Neuronal stem cell (in vitro differentiated cells): Measurements from ENCODE around the gene MMP13.

Experiments used
- DNase-seq: peaks from one replicate; pipeline ENCODE4 v3.0.0-alpha.2; 2013; ENCODE audit warnings: low spot score
- H2AFZ ChIP-seq: one replicate; pipeline ENCODE4 v1.6.1; 2013; ENCODE audit warnings: mild to moderate bottlenecking, low read length, inconsistent platforms
- H2AK5ac ChIP-seq: 2 replicates; pipeline ENCODE4 v1.6.1; 2013; ENCODE audit warnings: low read depth, mild to moderate bottlenecking, inconsistent platforms, low read length, moderate library complexity, mixed read lengths
- H2BK120ac ChIP-seq: 2 replicates; pipeline ENCODE4 v1.6.1; 2013; ENCODE audit warnings: low read depth, mild to moderate bottlenecking, inconsistent platforms, low read length, moderate library complexity, mixed read lengths
- H2BK12ac ChIP-seq: one replicate; pipeline ENCODE4 v1.6.1; 2013; ENCODE audit warnings: low read length, inconsistent platforms
- H2BK15ac ChIP-seq: 2 replicates; pipeline ENCODE4 v1.6.1; 2013; ENCODE audit warnings: mild to moderate bottlenecking, low read length, inconsistent platforms, mixed read lengths
- H2BK5ac ChIP-seq: one replicate; pipeline ENCODE4 v1.6.1; 2013; ENCODE audit warnings: inconsistent platforms, mild to moderate bottlenecking, low read length, moderate library complexity
- H3K14ac ChIP-seq: one replicate; pipeline ENCODE4 v1.6.1; 2013; ENCODE audit warnings: low read length, inconsistent platforms
- H3K18ac ChIP-seq: 2 replicates; pipeline ENCODE4 v1.6.1; 2013; ENCODE audit warnings: low read length, inconsistent platforms
- H3K23ac ChIP-seq: 2 replicates; pipeline ENCODE4 v1.6.1; 2013; ENCODE audit warnings: low read depth, mild to moderate bottlenecking, mixed read lengths, low read length, inconsistent platforms; ENCODE audit not compliant: poor library complexity
- H3K27ac ChIP-seq: replicated peaks from 3 replicates; pipeline ENCODE4 v1.5.1; 2013; ENCODE audit warnings: low read length, inconsistent platforms
- H3K27me3 ChIP-seq, 3 experiments: 2 replicates each; pipeline ENCODE4 v1.6.1; 2013; ENCODE audit warnings: low read length in 3 of 3, mild to moderate bottlenecking in 2 of 3, inconsistent platforms in 1 of 3, low read depth in 1 of 3, mixed read lengths in 1 of 3, moderate library complexity in 1 of 3; ENCODE audit not compliant: control insufficient read depth in 3 of 3, insufficient read depth in 3 of 3
- H3K36me3 ChIP-seq, 2 donors: replicated peaks in 1 of 2; 2 replicates each; pipeline ENCODE4 v1.6.1; 2013; ENCODE audit warnings: low read length in 2 of 2; ENCODE audit not compliant: control insufficient read depth in 2 of 2, insufficient read depth in 2 of 2
- H3K4ac ChIP-seq: 2 replicates; pipeline ENCODE4 v1.6.1; 2013; ENCODE audit warnings: inconsistent platforms, mild to moderate bottlenecking, low read length, moderate library complexity
- H3K4me1 ChIP-seq, 2 donors: 1 replicate in 1 of 2; 2 replicates in 1 of 2; pipeline ENCODE4 v1.6.1; 2013; ENCODE audit warnings: low read length in 2 of 2, low read depth in 1 of 2; ENCODE audit not compliant: control insufficient read depth in 2 of 2, insufficient read depth in 1 of 2
- H3K4me2 ChIP-seq: one replicate; pipeline ENCODE4 v1.6.1; 2013; ENCODE audit warnings: mild to moderate bottlenecking, low read length, inconsistent platforms; ENCODE audit not compliant: insufficient read depth, poor library complexity, severe bottlenecking
- H3K4me3 ChIP-seq, 2 donors: 2 replicates each; pipeline ENCODE4 v1.5.1; 2013; ENCODE audit warnings: low read length in 2 of 2, mild to moderate bottlenecking in 2 of 2, inconsistent platforms in 1 of 2, moderate library complexity in 1 of 2
- H3K79me1 ChIP-seq: one replicate; pipeline ENCODE4 v1.6.1; 2013; ENCODE audit warnings: low read depth, mild to moderate bottlenecking, inconsistent platforms, low read length, moderate library complexity
- H3K9ac ChIP-seq: one replicate; pipeline ENCODE4 v1.6.1; 2013; ENCODE audit warnings: mild to moderate bottlenecking, low read depth, low read length, inconsistent platforms; ENCODE audit not compliant: poor library complexity
- H3K9me3 ChIP-seq, 2 donors: replicated peaks in 1 of 2; 2 replicates each; pipeline versions ENCODE3 to v1.6.1; 2013; ENCODE audit warnings: low read length in 2 of 2, mild to moderate bottlenecking in 2 of 2, inconsistent platforms in 1 of 2, low read depth in 1 of 2, mixed read lengths in 1 of 2, moderate library complexity in 1 of 2; ENCODE audit not compliant: control insufficient read depth in 2 of 2, insufficient read depth in 1 of 2
- H4K8ac ChIP-seq: one replicate; pipeline ENCODE4 v1.6.1; 2013; ENCODE audit warnings: low read depth, mild to moderate bottlenecking, inconsistent platforms, low read length, moderate library complexity
- H4K91ac ChIP-seq: one replicate; pipeline ENCODE4 v1.6.1; 2013; ENCODE audit warnings: low read length, low read depth, mild to moderate bottlenecking, inconsistent platforms; ENCODE audit not compliant: poor library complexity
- WGBS, 2 donors: extraction: QIAGEN DNeasy Blood & Tissue Kit; methylation state at CpG; one replicate each; pipeline ENCODE4 v1.1.7; 2013; ENCODE audit warnings: missing lambda C conversion rate in 2 of 2, mixed read lengths in 1 of 2; ENCODE audit not compliant: insufficient read length in 2 of 2, insufficient replicate concordance in 1 of 2; ENCODE audit errors: extremely low coverage in 2 of 2; 5-methylcytosine and 5-hydroxymethylcytosine counted together

MMP13 gene

DNA sequence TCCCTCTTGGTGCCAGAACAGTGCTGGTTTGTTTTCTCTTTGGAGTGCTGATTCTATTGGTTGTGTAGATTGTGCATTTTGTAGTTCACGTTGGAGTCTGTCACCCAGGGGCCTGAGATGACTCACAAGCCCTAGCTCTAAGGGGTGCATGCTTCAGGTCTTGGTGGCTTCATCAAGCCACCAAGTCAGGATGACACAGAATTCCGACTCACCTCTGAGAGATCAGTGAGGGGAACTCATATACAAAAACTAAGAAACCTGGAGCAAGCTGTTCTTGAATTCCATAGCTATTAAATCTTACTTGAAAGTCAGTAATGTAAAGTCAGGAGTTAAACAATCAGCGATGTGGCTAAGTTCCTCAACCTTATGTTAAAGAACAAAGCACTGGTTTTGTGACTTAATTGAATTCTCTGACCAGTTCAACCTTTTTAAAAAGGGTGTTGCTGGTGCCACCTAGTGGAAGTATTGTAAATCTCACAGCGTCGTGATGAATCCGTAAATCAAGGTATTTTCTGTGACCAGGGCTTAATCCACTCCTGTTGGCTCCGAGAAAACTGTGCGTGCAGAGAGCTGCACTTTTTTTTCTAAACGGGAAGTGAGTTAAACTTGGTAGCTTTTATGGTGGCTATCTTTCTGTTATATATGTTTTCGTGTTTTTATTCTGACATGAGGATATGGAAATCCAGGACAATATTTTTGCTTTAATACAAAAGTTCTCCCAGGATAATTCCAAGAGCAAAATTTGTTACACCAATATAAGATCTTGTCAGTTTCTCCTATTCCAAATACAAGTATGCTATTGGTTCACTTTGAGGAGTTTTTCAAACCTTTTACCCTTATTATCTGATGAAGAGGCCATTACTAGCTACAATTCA, 14.6 kb downstream of the MMP13 start:
- Histone ChIP-seq H2BK15ac (no peak overlapping the region), H3K4me2 (no peak overlapping the region), H3K4me1 (no peaks in the 10 kb centered on the region), H2BK12ac (no peak overlapping the region), H3K79me1 (no peaks in the 10 kb centered on the region), H3K27me3 (no peaks in the 10 kb centered on the region), H3K9ac (no peak overlapping the region), H3K4me3 (no peak overlapping the region), H3K18ac (no peak overlapping the region), H3K4ac (no peak overlapping the region), H4K91ac (no peak overlapping the region), H2AK5ac (no peak overlapping the region), H2AFZ (no peak overlapping the region), H2BK120ac (no peak overlapping the region), H3K23ac (no peak overlapping the region), H3K9me3 (no peaks in the 10 kb centered on the region), H4K8ac (no peak overlapping the region), H3K27ac (no peak overlapping the region), H2BK5ac (no peak overlapping the region), H3K36me3 (no peaks in the 10 kb centered on the region), H3K14ac (no peak overlapping the region)
- DNase-seq = peak; percentile 64
- WGBS, 2 donors = no CpG with 5 or more reads among the region's 10 CpGs

DNA sequence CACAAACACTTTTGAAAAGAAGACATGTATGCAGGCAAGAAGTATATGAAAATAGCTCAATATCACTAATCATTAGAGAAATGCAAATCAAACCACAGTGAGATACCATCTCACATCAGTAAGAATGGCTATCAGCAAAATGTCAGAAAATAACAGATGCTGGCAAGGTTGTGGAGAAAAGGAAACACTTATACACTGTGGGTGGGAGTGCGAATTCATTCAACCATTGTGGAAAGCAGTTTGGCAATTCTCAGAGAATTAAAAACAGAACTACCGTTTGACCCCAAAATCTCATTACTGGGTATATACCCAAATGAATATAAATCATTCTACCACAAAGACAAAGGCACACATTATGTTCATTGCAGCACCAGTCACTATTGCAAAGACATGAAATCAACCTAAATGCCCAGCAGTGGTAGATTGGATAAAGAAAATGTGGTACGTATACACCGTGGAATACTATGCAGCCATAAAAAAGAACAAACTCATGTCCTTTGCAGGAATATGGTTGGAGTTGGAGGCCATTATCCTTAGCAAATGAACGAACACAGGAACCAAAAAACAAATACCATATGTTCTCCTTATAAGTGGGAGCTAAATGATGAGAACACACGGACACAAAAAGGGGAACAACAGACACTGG, 18.5 kb downstream of the MMP13 start:
- no peak overlapping the region for H3K18ac ChIP-seq
- H2AK5ac ChIP-seq = no peak overlapping the region
- H3K9ac ChIP-seq = no peak overlapping the region
- no peaks in the 10 kb centered on the region for H3K9me3 ChIP-seq
- H2AFZ ChIP-seq = no peak overlapping the region
- no peaks in the 10 kb centered on the region for H3K79me1 ChIP-seq
- no peak overlapping the region for H2BK15ac ChIP-seq
- no CpG with 5 or more reads among the region's 6 CpGs for WGBS, 2 donors
- no peaks in the 10 kb centered on the region for H3K36me3 ChIP-seq
- H2BK120ac ChIP-seq = no peak overlapping the region
- H4K8ac ChIP-seq = no peak overlapping the region
- DNase-seq = no peak
- no peak overlapping the region for H2BK5ac ChIP-seq
- H2BK12ac ChIP-seq = no peak overlapping the region
- H3K4me2 ChIP-seq = no peak overlapping the region
- H3K23ac ChIP-seq = no peak overlapping the region
- no peaks in the 10 kb centered on the region for H3K27me3 ChIP-seq
- no peak overlapping the region for H3K4me3 ChIP-seq
- no peaks in the 10 kb centered on the region for H3K4me1 ChIP-seq
- no peak overlapping the region for H3K27ac ChIP-seq
- no peak overlapping the region for H3K14ac ChIP-seq
- H4K91ac ChIP-seq = no peak overlapping the region
- no peak overlapping the region for H3K4ac ChIP-seq

DNA sequence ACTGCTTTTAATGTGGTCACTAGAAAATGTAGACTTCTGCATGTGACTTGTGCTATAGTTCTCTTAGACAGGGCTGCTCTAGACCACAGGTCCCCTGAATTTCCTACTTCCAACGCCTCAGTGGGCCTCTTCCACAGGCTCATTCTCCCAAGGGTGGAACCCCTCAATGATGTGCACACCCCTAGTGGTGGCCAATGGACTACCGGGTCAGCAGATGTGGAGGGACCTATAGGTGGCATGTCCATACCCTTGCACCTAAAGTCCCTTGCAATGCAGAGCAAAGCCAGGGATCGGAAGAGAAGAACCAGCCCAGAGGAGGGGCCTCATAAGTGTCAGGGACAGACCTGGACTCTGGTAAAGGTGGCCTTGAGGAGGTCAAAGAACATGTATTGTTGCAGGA, 20.0 kb downstream of the MMP13 start:
- Histone ChIP-seq H2BK120ac (no peak overlapping the region), H3K9ac (no peak overlapping the region), H3K79me1 (no peaks in the 10 kb centered on the region), H3K4me2 (no peak overlapping the region), H4K8ac (no peak overlapping the region), H3K4me1 (no peaks in the 10 kb centered on the region), H3K4me3 (no peak overlapping the region), H3K27me3 (no peaks in the 10 kb centered on the region), H3K23ac (no peak overlapping the region), H3K18ac (no peak overlapping the region), H3K27ac (no peak overlapping the region), H3K14ac (no peak overlapping the region), H2AFZ (no peak overlapping the region), H4K91ac (no peak overlapping the region), H3K36me3 (no peaks in the 10 kb centered on the region), H3K4ac (no peak overlapping the region), H2BK5ac (no peak overlapping the region), H2BK12ac (no peak overlapping the region), H2AK5ac (no peak overlapping the region), H2BK15ac (no peak overlapping the region), H3K9me3 (no peaks in the 10 kb centered on the region)
- WGBS, 2 donors = no CpG with 5 or more reads among the region's 3 CpGs
- DNase-seq = no peak

- H2BK12ac ChIP-seq = no peak overlapping the region
- no peak overlapping the region for H3K14ac ChIP-seq
- no peak overlapping the region for H3K4ac ChIP-seq
- no peaks in the 10 kb centered on the region for H3K36me3 ChIP-seq
- no peak overlapping the region for H4K8ac ChIP-seq
- no peak overlapping the region for H2AK5ac ChIP-seq
- no CpG with 5 or more reads among the region's 4 CpGs for WGBS, 2 donors
- no peaks in the 10 kb centered on the region for H3K27me3 ChIP-seq
- H2AFZ ChIP-seq = no peak overlapping the region
- H4K91ac ChIP-seq = no peak overlapping the region
- no peaks in the 10 kb centered on the region for H3K9me3 ChIP-seq
- H2BK5ac ChIP-seq = no peak overlapping the region
- H3K18ac ChIP-seq = no peak overlapping the region
- H3K4me3 ChIP-seq = no peak overlapping the region
- H3K9ac ChIP-seq = no peak overlapping the region
- no peak overlapping the region for H3K23ac ChIP-seq
- H3K79me1 ChIP-seq = no peaks in the 10 kb centered on the region
- H2BK120ac ChIP-seq = no peak overlapping the region
- no peak for DNase-seq
- no peaks in the 10 kb centered on the region for H3K4me1 ChIP-seq
- no peak overlapping the region for H2BK15ac ChIP-seq
- H3K4me2 ChIP-seq = no peak overlapping the region
- H3K27ac ChIP-seq = no peak overlapping the region
Observed at GRCh38 chr11:102934735-102935134, 20.8 kb downstream of the MMP13 start.
